Smooth muscle cell (in vitro differentiated cells): ENCODE data around the gene ZNF541. TPM values are rescaled to one million over a fixed set of nuclear protein-coding genes. Genes with fewer than 3 reads are reported as not detected.

Source experiments
- DNase-seq: peaks from one replicate; lab custom pipeline; 2025; ENCODE audit not compliant: unreplicated experiment; lab: John Stamatoyannopoulos, UW
- H2AFZ ChIP-seq: fragments of 200-600 bp; sonication (generic); 2 replicates; pipeline ENCODE4 v1.6.0; 2016; ENCODE audit warnings: antibody characterized with exemption, low read depth, mild to moderate bottlenecking
- H3F3A ChIP-seq: fragments of 200-600 bp; sonication (generic); 2 replicates; pipeline ENCODE4 v1.6.0; 2017; ENCODE audit warnings: antibody characterized with exemption, low read depth
- H3K27ac ChIP-seq: fragments of 200-600 bp; sonication (generic); 2 replicates; pipeline ENCODE4 v1.5.1; 2016; ENCODE audit warnings: low read depth, mild to moderate bottlenecking
- H3K27me3 ChIP-seq: fragments of 200-600 bp; sonication (generic); 2 replicates; pipeline ENCODE4 v1.6.1; 2016; ENCODE audit warnings: low read depth, mild to moderate bottlenecking
- H3K36me3 ChIP-seq: fragments of 200-600 bp; sonication (generic); 2 replicates; pipeline ENCODE4 v1.5.1; 2016; ENCODE audit warnings: low read depth
- H3K4me1 ChIP-seq: fragments of 200-600 bp; sonication (generic); 2 replicates; pipeline ENCODE4 v1.5.1; 2016; ENCODE audit warnings: low read depth
- H3K4me2 ChIP-seq: fragments of 200-600 bp; sonication (generic); 2 replicates; pipeline ENCODE4 v1.6.0; 2016; ENCODE audit warnings: mild to moderate bottlenecking
- H3K4me3 ChIP-seq: fragments of 200-600 bp; sonication (generic); 2 replicates; pipeline ENCODE4 v1.5.1; 2016; ENCODE audit warnings: mild to moderate bottlenecking
- H3K79me2 ChIP-seq: fragments of 200-600 bp; sonication (generic); 2 replicates; pipeline ENCODE4 v1.6.0; 2016; ENCODE audit warnings: low read depth, mild to moderate bottlenecking
- H3K9ac ChIP-seq: fragments of 200-600 bp; sonication (generic); 2 replicates; pipeline ENCODE4 v1.6.0; 2016; ENCODE audit warnings: low read depth
- H3K9me3 ChIP-seq: fragments of 200-600 bp; sonication (generic); replicated peaks from 2 replicates; pipeline ENCODE4 v1.5.1; 2016; ENCODE audit warnings: low read depth
- H4K20me1 ChIP-seq: fragments of 200-600 bp; sonication (generic); 2 replicates; pipeline ENCODE4 v1.6.0; 2016; ENCODE audit warnings: low read depth
- WGBS: methylation state at CpG from one replicate; pipeline ENCODE4 v1.1.7; 2016; ENCODE audit warnings: low lambda C conversion rate; 5-methylcytosine and 5-hydroxymethylcytosine counted together
- polyA plus RNA-seq: library from polyadenylated mRNA; unstranded; fragments of >200 nt; fragmentation: Nextera tagmentation; extraction: Ambion mirVana; gene quantifications from 2 replicates; pipeline ENCODE4 v1.2.1, GENCODE V29; 2016
- total RNA-seq: library from RNA; depleted of rRNA; stranded (reverse); fragments of >200 nt; gene quantifications from 2 replicates; pipeline ENCODE4 v1.2.3, GENCODE V29; 2014
- TF ChIP-seq, protein P1 (sequence below): fragments of 200-600 bp; sonication (generic); IDR thresholded peaks from 2 replicates; pipeline ENCODE4 v1.5.1; 2017; ENCODE audit warnings: borderline replicate concordance, mild to moderate bottlenecking, antibody characterized with exemption; ENCODE audit not compliant: insufficient read depth, poor library complexity, severe bottlenecking

The ZNF541 gene
- total and polyA plus RNA-seq, 2 experiments from 2014 or later, result not detected

DNA sequence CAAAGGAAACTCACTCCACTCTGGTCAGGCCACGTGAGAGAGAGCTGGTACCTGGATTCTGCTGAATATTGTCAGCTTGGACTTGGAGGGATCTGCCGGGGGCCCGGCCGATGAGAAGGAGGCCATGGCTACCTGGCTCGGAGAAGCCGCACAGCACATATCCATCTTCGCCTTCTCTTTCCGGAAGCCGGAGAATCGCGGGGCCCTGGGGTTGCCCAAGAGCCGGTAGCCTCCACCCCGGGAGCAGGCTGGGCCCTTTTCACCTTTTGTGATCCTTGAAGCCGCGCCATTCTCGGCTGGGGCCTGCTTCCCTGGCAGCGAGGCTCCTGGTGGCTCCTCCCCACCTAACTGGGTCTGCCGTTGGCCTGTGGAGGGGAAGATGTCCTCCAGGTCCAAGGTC is 28.9 kb downstream of the ZNF541 start:
- Histone ChIP-seq H2AFZ (no peak overlapping the region), H3F3A (peaks cover 20% of the 10 kb centered on the region), H3K27ac (no peak overlapping the region), H3K9me3 (no peaks in the 10 kb centered on the region), H3K9ac (no peak overlapping the region), H3K4me3 (no peak overlapping the region), H3K4me1 (peaks cover 5% of the 10 kb centered on the region), H3K79me2 (no peaks in the 10 kb centered on the region), H3K27me3 (no peaks in the 10 kb centered on the region), H3K4me2 (no peak overlapping the region), H4K20me1 (no peaks in the 10 kb centered on the region), H3K36me3 (no peaks in the 10 kb centered on the region)
- DNase-seq, result no peak
- TF ChIP-seq, protein P1, sequence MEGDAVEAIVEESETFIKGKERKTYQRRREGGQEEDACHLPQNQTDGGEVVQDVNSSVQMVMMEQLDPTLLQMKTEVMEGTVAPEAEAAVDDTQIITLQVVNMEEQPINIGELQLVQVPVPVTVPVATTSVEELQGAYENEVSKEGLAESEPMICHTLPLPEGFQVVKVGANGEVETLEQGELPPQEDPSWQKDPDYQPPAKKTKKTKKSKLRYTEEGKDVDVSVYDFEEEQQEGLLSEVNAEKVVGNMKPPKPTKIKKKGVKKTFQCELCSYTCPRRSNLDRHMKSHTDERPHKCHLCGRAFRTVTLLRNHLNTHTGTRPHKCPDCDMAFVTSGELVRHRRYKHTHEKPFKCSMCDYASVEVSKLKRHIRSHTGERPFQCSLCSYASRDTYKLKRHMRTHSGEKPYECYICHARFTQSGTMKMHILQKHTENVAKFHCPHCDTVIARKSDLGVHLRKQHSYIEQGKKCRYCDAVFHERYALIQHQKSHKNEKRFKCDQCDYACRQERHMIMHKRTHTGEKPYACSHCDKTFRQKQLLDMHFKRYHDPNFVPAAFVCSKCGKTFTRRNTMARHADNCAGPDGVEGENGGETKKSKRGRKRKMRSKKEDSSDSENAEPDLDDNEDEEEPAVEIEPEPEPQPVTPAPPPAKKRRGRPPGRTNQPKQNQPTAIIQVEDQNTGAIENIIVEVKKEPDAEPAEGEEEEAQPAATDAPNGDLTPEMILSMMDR, result no peak
- 96% methylated on average over 18 of the region's 18 CpGs for WGBS

DNA sequence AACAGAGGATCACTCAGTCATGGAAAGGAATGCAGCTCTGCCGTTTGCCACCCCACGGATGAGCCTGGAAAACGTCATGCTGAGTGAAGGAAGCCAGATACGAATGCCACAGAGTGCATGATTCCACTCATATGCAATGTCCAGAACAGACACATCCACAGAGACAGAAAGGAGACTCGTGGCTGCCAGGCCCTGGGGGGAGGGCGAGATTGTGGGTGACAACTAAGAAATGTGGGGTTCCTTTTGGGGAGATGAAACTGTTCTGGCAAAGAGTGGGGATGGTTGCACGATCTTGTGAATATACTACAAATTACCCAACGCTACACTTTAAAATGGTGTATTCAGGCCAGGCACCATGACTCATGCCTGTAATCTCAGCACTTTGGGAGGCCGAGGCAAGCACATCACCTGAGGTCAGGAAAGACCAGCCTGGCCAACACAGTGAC is 30.9 kb downstream of the ZNF541 start:
- H3K4me1 ChIP-seq, result peaks cover 5% of the 10 kb centered on the region
- WGBS, result 5% methylated on average over 9 of the region's 9 CpGs
- H3K27me3 ChIP-seq, result no peaks in the 10 kb centered on the region
- H2AFZ ChIP-seq, result no peak overlapping the region
- peak; percentile 28 for DNase-seq
- peak overlapping the region; percentile 88 for H3K27ac ChIP-seq
- H3K4me3 ChIP-seq, result no peak overlapping the region
- H3K36me3 ChIP-seq, result no peaks in the 10 kb centered on the region
- no peak overlapping the region for H3K9ac ChIP-seq
- H4K20me1 ChIP-seq, result no peaks in the 10 kb centered on the region
- H3K79me2 ChIP-seq, result no peaks in the 10 kb centered on the region
- TF ChIP-seq, protein P1, result no peak
- H3K4me2 ChIP-seq, result peak overlapping the region; percentile 60
- H3F3A ChIP-seq, result peaks cover 20% of the 10 kb centered on the region
- H3K9me3 ChIP-seq, result no peaks in the 10 kb centered on the region

DNA sequence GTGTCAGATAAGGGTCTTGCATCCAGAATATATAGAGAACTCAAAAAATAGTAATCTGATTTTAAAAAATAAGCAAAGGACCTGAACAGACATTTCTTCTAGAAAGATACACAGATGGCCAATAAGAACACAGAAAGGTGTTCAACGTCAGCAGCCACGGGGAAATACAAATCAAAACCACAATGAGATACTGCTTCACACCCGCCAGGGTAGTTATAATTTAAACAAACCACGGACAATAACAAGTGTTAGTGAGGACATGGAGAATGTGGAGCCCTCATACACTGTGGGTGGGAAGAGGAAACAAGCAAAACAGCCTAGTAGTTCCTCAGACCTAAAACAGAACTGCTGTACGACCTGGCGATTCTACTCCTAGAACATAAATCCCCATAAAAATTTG is 31.4 kb downstream of the ZNF541 start:
- Histone ChIP-seq H3K27me3 (no peaks in the 10 kb centered on the region), H2AFZ (no peak overlapping the region), H3K9me3 (no peaks in the 10 kb centered on the region), H3K4me2 (peak overlapping the region; percentile 60), H3K36me3 (no peaks in the 10 kb centered on the region), H3F3A (peaks cover 20% of the 10 kb centered on the region), H3K4me1 (peaks cover 5% of the 10 kb centered on the region), H4K20me1 (no peaks in the 10 kb centered on the region), H3K79me2 (no peaks in the 10 kb centered on the region), H3K27ac (peak overlapping the region; percentile 88), H3K9ac (peak overlapping the region; percentile 21), H3K4me3 (no peak overlapping the region)
- no peak for DNase-seq
- WGBS, result 13% methylated on average over 6 of the region's 6 CpGs
- TF ChIP-seq, protein P1, result no peak

DNA sequence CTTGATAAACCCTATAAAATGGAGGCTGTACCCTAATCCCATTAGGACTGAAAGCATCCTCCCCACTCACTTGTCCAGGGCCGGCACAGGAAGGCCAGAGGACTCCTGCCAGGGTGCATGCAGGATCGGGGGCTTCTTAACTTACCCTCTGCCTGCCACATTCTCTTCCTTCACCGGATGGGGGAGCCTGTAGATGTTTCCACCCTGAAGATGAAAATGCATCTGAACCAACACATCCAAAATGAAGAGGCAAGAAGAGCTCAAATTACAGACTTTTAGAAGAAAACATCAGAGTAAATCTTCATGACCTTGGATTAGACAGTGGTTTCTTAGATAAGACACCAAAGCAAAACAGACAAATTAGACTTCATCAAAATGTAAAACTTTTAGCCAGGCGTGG is 32.2 kb downstream of the ZNF541 start:
- H4K20me1 ChIP-seq, result no peaks in the 10 kb centered on the region
- H3K4me2 ChIP-seq, result peak overlapping the region; percentile 60
- H3F3A ChIP-seq, result peaks cover 20% of the 10 kb centered on the region
- H3K27ac ChIP-seq, result peak overlapping the region; percentile 88
- TF ChIP-seq, protein P1, result peak; percentile 29
- H3K4me1 ChIP-seq, result peaks cover 5% of the 10 kb centered on the region
- no peaks in the 10 kb centered on the region for H3K36me3 ChIP-seq
- no peaks in the 10 kb centered on the region for H3K79me2 ChIP-seq
- H3K9ac ChIP-seq, result no peak overlapping the region
- 36% methylated on average over 4 of the region's 4 CpGs for WGBS
- no peak overlapping the region for H2AFZ ChIP-seq
- no peak overlapping the region for H3K4me3 ChIP-seq
- H3K9me3 ChIP-seq, result no peaks in the 10 kb centered on the region
- DNase-seq, result no peak
- no peaks in the 10 kb centered on the region for H3K27me3 ChIP-seq
